Measurements from ENCODE around the gene POU4F1. TPM values are rescaled to one million over a fixed set of nuclear protein-coding genes. Genes with fewer than 3 reads are reported as not detected.

POU4F1 gene
- total and polyA plus RNA-seq, 8 donors, result 0.08 TPM; not detected in 7

DNA sequence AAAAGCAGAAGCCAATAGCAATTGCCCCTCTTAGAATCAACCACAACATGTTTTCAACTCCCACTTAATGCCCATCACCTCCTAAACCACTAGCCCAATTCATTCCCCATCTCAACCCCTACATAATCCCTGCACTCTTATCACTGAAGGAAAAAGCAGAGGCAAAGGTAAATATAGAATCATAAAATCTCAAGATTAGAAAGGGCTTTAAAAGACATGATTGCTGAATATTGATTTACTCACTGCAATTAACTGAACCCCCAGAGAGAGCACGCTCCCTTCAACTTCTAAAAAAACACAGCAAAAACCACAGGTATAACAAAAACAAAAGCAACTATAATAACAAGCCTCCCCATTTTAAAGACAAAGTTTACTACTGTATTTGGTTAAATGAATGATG, 15.1 kb upstream of the POU4F1 start:
- intact Hi-C loops (cut with DNase I; ENCODE audit: low total_unique reads), result no loop called here
- no peak for DNase-seq
- WGBS, 5 donors, result 86 to 98% (median 94%) methylated on average over 1 of the region's 1 CpG
- no peaks in the 10 kb centered on the region for H3K4me1 ChIP-seq
- H3K4me3 ChIP-seq, result no peak overlapping the region
- no peak overlapping the region for H3K27ac ChIP-seq
- peaks cover 12 to 42% (median 31%) of the 10 kb centered on the region in 4 donors for H3K36me3 ChIP-seq
- no peaks in the 10 kb centered on the region for H3K27me3 ChIP-seq
- no peak for TF ChIP-seq EP300 (IDR thresholded peaks at IDR 0.05)
- TF ChIP-seq POLR2AphosphoS5 (IDR thresholded peaks at IDR 0.05), result no peak
- TF ChIP-seq POLR2A (IDR thresholded peaks at IDR 0.05), result no peak
- TF ChIP-seq, protein P1, sequence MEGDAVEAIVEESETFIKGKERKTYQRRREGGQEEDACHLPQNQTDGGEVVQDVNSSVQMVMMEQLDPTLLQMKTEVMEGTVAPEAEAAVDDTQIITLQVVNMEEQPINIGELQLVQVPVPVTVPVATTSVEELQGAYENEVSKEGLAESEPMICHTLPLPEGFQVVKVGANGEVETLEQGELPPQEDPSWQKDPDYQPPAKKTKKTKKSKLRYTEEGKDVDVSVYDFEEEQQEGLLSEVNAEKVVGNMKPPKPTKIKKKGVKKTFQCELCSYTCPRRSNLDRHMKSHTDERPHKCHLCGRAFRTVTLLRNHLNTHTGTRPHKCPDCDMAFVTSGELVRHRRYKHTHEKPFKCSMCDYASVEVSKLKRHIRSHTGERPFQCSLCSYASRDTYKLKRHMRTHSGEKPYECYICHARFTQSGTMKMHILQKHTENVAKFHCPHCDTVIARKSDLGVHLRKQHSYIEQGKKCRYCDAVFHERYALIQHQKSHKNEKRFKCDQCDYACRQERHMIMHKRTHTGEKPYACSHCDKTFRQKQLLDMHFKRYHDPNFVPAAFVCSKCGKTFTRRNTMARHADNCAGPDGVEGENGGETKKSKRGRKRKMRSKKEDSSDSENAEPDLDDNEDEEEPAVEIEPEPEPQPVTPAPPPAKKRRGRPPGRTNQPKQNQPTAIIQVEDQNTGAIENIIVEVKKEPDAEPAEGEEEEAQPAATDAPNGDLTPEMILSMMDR (IDR thresholded peaks at IDR 0.05), result no peak
- H3K9me3 ChIP-seq, result no peaks in the 10 kb centered on the region

DNA sequence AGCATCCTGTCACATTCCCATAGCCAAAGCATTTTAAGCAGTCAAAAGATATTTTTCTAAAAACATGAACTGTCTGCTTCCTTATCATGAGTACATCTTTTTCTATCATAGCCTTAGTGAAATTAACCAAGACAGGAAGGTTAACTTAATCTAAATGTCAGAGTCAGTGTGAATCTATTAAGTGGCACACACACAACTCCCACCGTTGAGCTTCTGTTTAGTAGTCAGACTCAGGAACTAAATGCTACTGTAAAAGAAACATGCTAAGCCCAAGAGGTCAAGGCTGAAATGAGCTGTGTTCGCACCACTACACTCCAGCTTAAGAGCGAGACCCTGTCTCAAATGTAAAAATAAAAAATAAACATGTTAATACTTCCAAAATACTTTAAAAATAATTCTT, 7.7 kb upstream of the POU4F1 start:
- Histone ChIP-seq H3K27me3 (peaks cover 28 to 62% (median 47%) of the 10 kb centered on the region in 3 donors), H3K27ac (no peak overlapping the region), H3K36me3 (peaks cover under 1 to 14% (median 12%) of the 10 kb centered on the region in 4 donors), H3K4me1 (peaks cover 23 to 35% (median 30%) of the 10 kb centered on the region in 4 donors), H3K9me3 (no peaks in the 10 kb centered on the region), H3K4me3 (no peak overlapping the region)
- DNase-seq, result no peak
- TF ChIP-seq POLR2AphosphoS5 (IDR thresholded peaks at IDR 0.05), result no peak
- TF ChIP-seq, protein P1 (IDR thresholded peaks at IDR 0.05), result no peak
- no peak for TF ChIP-seq POLR2A (IDR thresholded peaks at IDR 0.05)
- no peak for TF ChIP-seq EP300 (IDR thresholded peaks at IDR 0.05)
- intact Hi-C loops (cut with DNase I; ENCODE audit: low total_unique reads), result no loop called here
- WGBS, 5 donors, result 61 to 71% (median 66%) methylated on average over 3 of the region's 3 CpGs

DNA sequence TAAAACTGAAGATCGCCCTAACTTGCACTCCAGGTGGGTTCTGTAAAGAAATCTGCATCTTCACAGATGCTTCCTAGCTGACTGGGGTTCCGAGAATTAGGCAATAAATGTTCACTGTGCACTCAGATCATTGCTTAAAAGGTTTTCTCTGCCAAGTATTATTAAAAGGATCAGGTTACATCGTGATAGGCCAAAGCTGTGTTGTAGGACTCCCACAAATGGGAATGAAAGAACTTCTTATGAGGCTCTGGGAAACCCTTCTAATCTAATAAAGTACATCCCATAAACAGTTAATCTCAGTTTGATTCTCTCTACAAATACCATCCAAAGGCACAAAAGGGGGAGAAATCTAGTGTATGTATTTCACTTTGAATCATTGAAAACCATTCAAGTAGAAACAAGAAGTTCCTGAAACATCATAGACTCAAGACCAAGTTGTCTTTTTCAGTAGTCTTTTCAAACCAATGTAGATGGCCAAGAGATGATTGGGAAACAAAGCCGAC, 7.1 kb upstream of the POU4F1 start:
- TF ChIP-seq POLR2AphosphoS5 (IDR thresholded peaks at IDR 0.05) (no peak), EP300 (IDR thresholded peaks at IDR 0.05) (no peak), POLR2A (IDR thresholded peaks at IDR 0.05) (no peak)
- TF ChIP-seq, protein P1 (IDR thresholded peaks at IDR 0.05), result no peak
- peaks cover 0 to 8% (median 6%) of the 10 kb centered on the region in 4 donors for H3K36me3 ChIP-seq
- 34 to 44% (median 41%) methylated on average over 4 of the region's 4 CpGs for WGBS, 5 donors
- H3K9me3 ChIP-seq, result no peaks in the 10 kb centered on the region
- peaks cover 34 to 68% (median 53%) of the 10 kb centered on the region in 3 donors for H3K27me3 ChIP-seq
- H3K4me1 ChIP-seq, result peaks cover 23 to 35% (median 30%) of the 10 kb centered on the region in 4 donors
- no peak overlapping the region for H3K27ac ChIP-seq
- intact Hi-C loops (cut with DNase I; ENCODE audit: low total_unique reads), result no loop called here
- DNase-seq, result no peak
- H3K4me3 ChIP-seq, result no peak overlapping the region

DNA sequence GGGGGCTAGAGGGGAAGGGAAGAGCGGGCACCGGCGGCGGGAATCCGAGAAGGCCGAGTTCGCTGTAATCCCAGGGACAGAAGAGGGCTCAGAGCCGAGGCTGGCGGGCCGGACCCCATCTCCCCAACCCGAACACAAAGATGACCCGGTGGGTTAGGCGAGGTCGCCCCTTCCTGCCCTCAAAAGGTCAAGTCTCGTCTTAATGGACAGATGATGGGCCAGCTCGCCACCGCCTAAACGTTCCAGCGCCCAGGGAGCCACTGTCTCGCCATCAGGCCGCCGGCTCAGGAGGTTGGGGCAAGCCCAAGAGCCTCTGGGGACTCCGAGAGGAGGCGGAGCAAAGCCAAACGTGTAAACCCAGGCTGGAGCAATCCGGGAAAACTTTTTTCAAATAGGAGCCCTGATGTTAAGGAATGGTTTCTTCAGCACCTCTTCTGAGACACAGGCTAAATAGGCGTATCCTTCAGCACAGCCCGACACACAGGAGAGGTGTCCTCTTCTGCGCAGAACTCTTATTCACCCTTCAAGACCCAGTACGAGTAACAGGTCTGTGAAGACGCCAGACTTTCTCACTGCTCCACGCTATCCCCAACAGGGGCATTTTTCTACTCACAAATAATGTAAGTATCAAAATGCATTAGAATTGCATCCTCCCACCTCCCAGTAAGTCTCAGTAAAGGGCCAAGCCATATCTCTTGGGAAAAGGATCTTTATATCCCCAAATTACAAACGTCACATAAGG, 6.3 kb upstream of the POU4F1 start:
- Histone ChIP-seq H3K27ac (no peak overlapping the region), H3K27me3 (peaks cover 35 to 76% (median 61%) of the 10 kb centered on the region in 3 donors), H3K36me3 (peaks cover 0 to 3% (median 1%) of the 10 kb centered on the region in 4 donors), H3K9me3 (no peaks in the 10 kb centered on the region), H3K4me1 (peaks cover 23 to 35% (median 30%) of the 10 kb centered on the region in 4 donors), H3K4me3 (peak overlapping the region; percentile 45 to 64 (median 56))
- intact Hi-C loops (cut with DNase I; ENCODE audit: low total_unique reads), result no loop called here
- WGBS, 5 donors, result 10 to 50% (median 12%) methylated on average over 9 to 33 of the region's 33 CpGs
- TF ChIP-seq, protein P1 (IDR thresholded peaks at IDR 0.05), result no peak
- TF ChIP-seq POLR2AphosphoS5 (IDR thresholded peaks at IDR 0.05), result no peak
- TF ChIP-seq POLR2A (IDR thresholded peaks at IDR 0.05), result no peak
- no peak for TF ChIP-seq EP300 (IDR thresholded peaks at IDR 0.05)
- no peak for DNase-seq
